GM12801 (cell line): ENCODE data around the gene MS4A13.

ENCODE experiments used
- TF ChIP-seq, protein P1 (sequence below): IDR thresholded peaks from one replicate; pipeline ENCODE4 v1.5.1; 2011; ENCODE audit warnings: control low read depth; ENCODE audit not compliant: insufficient read length; ENCODE audit errors: extremely low read depth

The MS4A13 gene

DNA sequence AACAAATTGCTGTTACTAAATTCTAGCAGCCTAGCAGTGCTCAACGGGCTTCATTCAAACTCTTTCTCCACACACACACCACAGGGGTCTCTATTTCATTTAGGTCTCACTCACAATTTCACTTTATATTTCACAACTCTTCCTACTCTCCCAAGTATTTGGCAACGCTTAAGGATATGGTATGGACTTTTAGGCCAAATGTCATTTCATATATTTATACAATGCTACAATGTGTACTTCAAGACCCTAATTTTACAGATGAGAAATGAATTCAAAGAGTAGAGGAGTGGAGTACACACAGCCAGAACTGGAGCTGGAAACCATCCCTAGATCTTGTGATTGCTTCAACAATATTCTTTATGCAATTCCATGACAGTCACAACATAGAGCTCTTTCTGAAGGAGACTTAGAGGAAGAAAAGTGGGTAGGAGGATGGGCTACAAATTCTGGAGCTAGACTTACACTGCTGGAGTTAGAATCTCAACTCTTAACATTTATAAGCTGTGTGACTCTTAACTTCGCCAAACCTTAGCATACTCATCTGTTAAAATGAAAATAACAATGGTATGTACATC is 2.5 kb upstream of the MS4A13 start:
- TF ChIP-seq, protein P1, sequence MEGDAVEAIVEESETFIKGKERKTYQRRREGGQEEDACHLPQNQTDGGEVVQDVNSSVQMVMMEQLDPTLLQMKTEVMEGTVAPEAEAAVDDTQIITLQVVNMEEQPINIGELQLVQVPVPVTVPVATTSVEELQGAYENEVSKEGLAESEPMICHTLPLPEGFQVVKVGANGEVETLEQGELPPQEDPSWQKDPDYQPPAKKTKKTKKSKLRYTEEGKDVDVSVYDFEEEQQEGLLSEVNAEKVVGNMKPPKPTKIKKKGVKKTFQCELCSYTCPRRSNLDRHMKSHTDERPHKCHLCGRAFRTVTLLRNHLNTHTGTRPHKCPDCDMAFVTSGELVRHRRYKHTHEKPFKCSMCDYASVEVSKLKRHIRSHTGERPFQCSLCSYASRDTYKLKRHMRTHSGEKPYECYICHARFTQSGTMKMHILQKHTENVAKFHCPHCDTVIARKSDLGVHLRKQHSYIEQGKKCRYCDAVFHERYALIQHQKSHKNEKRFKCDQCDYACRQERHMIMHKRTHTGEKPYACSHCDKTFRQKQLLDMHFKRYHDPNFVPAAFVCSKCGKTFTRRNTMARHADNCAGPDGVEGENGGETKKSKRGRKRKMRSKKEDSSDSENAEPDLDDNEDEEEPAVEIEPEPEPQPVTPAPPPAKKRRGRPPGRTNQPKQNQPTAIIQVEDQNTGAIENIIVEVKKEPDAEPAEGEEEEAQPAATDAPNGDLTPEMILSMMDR: no peak

DNA sequence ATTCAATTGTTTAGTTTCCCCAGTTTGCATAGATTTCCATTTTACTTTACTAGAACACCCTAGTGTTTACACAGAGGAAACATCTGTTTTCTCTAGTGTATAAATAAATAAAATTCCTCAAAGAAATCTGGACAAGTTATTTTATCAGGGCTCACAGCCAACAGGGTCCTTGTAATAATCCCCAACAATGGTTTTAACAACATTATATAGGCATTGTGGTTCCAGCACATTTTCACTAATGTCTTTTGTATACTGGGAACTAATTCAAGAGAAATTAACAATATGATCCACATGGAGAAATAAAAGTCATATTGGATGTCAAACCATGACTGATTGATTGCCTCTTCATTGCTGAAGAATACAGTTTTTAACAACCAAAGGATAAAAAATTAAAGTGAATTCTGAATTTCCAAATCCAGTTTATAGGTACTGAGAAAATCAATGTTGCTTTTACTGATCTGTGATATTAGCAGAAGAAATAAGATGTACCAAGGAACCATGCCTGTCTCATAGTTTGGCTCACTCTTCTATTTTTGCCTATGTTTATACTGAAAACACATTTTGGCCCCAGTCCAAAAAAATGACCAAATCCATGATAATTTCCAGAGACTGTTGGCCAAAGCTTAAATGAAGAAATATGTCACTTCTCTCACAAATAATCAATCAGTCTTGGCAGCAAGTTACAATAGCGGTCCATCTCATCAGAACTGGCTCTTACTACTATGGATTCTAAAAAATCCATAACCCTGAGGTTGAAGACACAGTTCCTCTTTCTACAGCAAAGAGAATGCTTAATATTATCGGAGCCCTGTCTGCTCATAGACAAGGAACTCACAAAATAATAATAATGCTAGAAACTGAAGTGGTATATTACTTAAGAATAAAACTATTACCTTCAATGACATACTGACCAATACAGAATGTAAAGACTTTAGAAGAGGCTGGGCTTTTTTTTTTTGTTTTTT is 1.4 kb upstream of the MS4A13 start:
- TF ChIP-seq, protein P1: no peak

DNA sequence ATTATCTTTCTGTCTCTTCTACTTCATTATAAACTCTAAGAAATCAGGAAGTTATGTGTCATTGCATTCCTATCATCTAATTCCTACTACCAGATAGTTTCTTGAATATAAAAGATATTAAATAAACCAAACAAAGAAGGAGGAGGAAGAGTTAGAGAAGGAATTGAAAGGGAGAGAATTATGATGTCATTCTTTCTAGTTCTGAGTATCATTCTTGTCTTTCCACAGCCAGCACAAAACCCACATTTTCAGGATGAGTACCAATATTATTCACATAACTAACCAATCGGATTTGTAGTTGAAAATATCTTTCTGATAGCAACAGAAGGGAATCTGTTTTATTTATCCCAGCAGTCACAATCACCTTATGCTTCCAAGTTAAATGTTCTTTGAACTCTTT is 13.3 kb downstream of the MS4A13 start:
- TF ChIP-seq, protein P1: no peak

DNA sequence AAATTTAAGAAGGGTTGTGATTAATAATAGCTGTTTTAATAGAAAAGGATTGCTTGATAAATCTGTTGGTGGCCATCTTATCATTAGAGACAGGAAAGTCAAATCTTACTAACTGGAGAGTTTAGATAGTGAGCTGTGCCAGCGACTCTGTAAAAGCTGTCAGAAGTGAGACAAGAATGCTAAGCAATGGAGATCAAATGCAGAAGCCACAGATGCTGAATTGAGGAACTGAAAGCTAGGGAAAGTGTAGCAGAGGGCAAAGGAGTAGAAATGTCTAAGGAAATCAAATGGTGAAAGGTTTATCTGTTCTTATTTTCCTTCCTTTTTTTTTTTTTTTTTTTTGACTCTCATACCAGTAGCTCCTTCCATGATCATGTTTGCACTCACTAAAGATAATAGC is 13.7 kb downstream of the MS4A13 start:
- TF ChIP-seq, protein P1: no peak

DNA sequence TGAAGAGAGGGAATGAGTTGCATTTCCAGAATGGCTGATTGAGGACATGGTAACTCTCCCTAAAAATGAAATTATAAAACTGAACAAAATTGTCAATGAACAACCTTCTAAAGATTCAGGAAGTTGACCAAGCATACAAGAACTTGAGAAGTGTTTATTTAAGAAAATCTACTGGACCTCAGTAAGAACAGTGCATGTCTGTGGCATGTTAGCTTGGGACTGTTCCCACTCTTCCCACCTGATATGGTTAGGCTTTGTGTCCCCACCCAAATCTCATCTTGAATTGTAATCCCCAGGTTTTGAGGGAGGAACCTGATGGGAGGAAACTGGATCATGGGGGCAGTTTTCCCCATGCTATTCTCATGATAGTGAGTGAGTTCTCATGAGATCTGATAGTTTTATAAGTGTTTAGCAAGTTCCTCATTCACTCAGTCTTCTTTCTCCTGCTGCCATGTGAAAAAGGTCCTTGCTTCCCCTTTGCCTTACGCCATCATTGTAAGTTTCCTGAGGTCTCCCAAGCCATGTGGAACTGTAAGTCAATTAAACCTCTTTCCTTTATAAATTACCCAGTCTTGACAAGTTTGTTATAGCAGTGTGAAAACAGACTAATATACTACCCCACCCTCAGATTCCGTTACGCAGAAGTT is 15.4 kb downstream of the MS4A13 start:
- TF ChIP-seq, protein P1: no peak

DNA sequence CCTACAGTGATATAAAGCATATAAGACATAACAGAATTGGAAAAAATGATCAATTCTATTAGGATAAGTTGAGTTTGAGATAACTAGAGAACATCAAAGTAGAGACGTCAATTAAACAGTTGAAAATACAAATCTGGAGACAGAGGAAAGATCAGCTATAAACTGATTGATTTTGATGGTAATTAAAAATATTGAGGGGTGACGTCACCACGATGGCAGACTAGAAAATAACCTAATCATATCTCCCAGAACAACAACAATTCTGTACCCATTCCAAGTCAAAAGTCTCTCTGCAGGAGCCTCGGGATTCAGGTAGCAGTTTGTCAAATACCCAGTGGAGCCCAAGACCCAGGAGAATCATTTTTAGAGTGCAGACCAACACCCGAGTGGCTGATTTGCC is 28.9 kb downstream of the MS4A13 start:
- TF ChIP-seq, protein P1: no peak

DNA sequence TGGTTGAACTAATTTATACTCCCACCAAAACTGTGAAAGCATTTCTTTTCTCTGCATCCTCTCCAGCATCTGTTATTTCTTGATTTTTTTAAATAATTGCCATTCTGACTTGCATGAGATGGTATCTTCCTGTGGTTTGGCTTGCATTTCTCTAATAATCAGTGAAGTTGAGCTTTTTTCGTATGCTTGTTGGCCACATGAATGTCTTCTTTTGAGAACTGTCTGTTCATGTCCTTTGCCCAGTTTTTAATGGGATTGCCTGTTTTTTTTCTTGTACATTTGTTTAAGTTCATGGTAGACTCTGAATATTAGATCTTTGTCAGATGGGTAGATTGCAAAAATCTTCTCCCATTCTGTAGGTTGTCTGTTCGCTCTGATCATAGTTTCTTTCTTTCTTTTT is 46.1 kb downstream of the MS4A13 start:
- TF ChIP-seq, protein P1: no peak
